Stomach (tissue), 4 donors: Measurements from ENCODE around the gene FKBP9.

ENCODE experiments used
- EP300 ChIP-seq: sonication (generic); formaldehyde crosslinking; IDR thresholded peaks from one replicate; pipeline ENCODE4 v1.6.1; 2017; ENCODE audit warnings: antibody characterized with exemption
- POLR2A ChIP-seq, 4 donors: fragments of 450-650 bp; IDR thresholded peaks; one replicate each; pipeline ENCODE4 v1.6.1; 2016; ENCODE audit warnings: antibody characterized with exemption in 4 of 4, control low read depth in 2 of 4, mild to moderate bottlenecking in 1 of 4, moderate library complexity in 1 of 4

DNA sequence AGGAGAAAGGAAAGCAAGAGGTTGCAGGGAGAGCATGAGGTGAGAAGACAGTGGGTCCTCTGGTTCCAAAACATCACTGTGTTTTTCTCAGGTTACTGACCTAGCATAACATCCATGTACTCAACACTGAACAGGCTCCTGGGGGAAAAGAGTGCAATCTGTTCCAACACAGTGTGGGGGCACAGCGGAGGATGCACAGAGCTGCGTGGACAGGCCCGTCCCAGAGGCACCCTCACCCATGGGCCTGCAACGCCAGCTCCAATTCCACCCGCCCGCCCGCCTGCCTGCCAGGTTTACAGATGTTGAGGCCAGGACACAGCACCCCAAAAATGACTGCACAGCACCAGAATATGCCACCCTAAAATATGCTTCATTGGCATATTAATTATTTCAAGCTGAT is 26.9 kb upstream of the FKBP9 start:
- TF ChIP-seq POLR2A (IDR thresholded peaks at IDR 0.05) (no peak), EP300 (no peak)
